Neural cell (in vitro differentiated cells): ENCODE results near the gene GATM. TPM values are rescaled to one million over a fixed set of nuclear protein-coding genes. Genes with fewer than 3 reads are reported as not detected.

Source experiments
- H2AFZ ChIP-seq: fragments of 200-600, 300-800 bp; sonication (generic), shearing (Covaris generic); 2 replicates; pipeline ENCODE4 v1.6.0; 2014; ENCODE audit warnings: low read depth, mild to moderate bottlenecking, antibody characterized with exemption, low read length, moderate library complexity
- H3F3A ChIP-seq: fragments of 200-600 bp; shearing (Covaris generic); 2 replicates; pipeline ENCODE4 v1.6.1; 2016; ENCODE audit warnings: mild to moderate bottlenecking, moderate library complexity, mixed read lengths, antibody characterized with exemption, low read length; ENCODE audit not compliant: insufficient read depth, poor library complexity, severe bottlenecking
- H3K27ac ChIP-seq: fragments of 200-600, 300-800 bp; sonication (generic), shearing (Covaris generic); 2 replicates; pipeline ENCODE4 v1.5.1; 2014; ENCODE audit warnings: mild to moderate bottlenecking, low read length, moderate library complexity
- H3K27me3 ChIP-seq: fragments of 300-800, 200-600 bp; sonication (generic), shearing (Covaris generic); 2 replicates; pipeline ENCODE4 v1.6.0; 2014; ENCODE audit warnings: mild to moderate bottlenecking, low read depth, low read length, moderate library complexity; ENCODE audit not compliant: insufficient read depth
- H3K36me3 ChIP-seq: fragments of 300-800, 200-600 bp; sonication (generic), shearing (Covaris generic); 2 replicates; pipeline ENCODE4 v1.5.1; 2014; ENCODE audit warnings: mild to moderate bottlenecking, antibody characterized with exemption, low read length, moderate library complexity; ENCODE audit not compliant: insufficient read depth
- H3K4me2 ChIP-seq: fragments of 300-800, 200-600 bp; sonication (generic), shearing (Covaris generic); 2 replicates; pipeline ENCODE4 v1.6.0; 2014; ENCODE audit warnings: mild to moderate bottlenecking, low read length
- H3K4me3 ChIP-seq: fragments of 300-800, 200-600 bp; sonication (generic), shearing (Covaris generic); 2 replicates; pipeline ENCODE4 v1.5.1; 2014; ENCODE audit warnings: mild to moderate bottlenecking, low read length, moderate library complexity
- H3K79me2 ChIP-seq: fragments of 200-600 bp; shearing (Covaris generic); replicated peaks from 2 replicates; pipeline ENCODE4 v1.6.0; 2014; ENCODE audit warnings: mild to moderate bottlenecking, low read length, moderate library complexity; ENCODE audit not compliant: insufficient read depth
- H3K9ac ChIP-seq: fragments of 300-800, 200-600 bp; sonication (generic), shearing (Covaris generic); 2 replicates; pipeline ENCODE4 v1.6.1; 2016; ENCODE audit warnings: mild to moderate bottlenecking, low read length, mixed read lengths
- H3K9me2 ChIP-seq: fragments of 200-600 bp; shearing (Covaris generic); 2 replicates; pipeline ENCODE4 v1.6.1; 2016; ENCODE audit warnings: mild to moderate bottlenecking, low read length, mixed read lengths; ENCODE audit not compliant: insufficient read depth
- H3K9me3 ChIP-seq: fragments of 200-600, 300-800 bp; sonication (generic), shearing (Covaris generic); 2 replicates; pipeline ENCODE4 v1.6.1; 2016; ENCODE audit warnings: mild to moderate bottlenecking, mixed run types, low read length, moderate library complexity, mixed read lengths
- H4K20me1 ChIP-seq: fragments of 200-600 bp; shearing (Covaris generic); 2 replicates; pipeline ENCODE4 v1.6.1; 2016; ENCODE audit warnings: mild to moderate bottlenecking, mixed run types; ENCODE audit not compliant: insufficient read depth
- EP300 ChIP-seq: fragments of 450-650 bp; conservative IDR thresholded peaks from 2 replicates; pipeline ENCODE4 v1.6.1; 2014; ENCODE audit warnings: antibody characterized with exemption, mild to moderate bottlenecking, moderate library complexity; ENCODE audit not compliant: poor library complexity, severe bottlenecking
- EZH2 ChIP-seq: fragments of 200-600, 300-800 bp; shearing (Covaris generic), sonication (generic); IDR thresholded peaks from 2 replicates; pipeline ENCODE4 v1.6.1; 2014; ENCODE audit warnings: antibody characterized with exemption, low read length, borderline replicate concordance, mild to moderate bottlenecking; ENCODE audit not compliant: insufficient read depth, poor library complexity, severe bottlenecking
- MXI1 ChIP-seq: fragments of 450-650 bp; conservative IDR thresholded peaks from 2 replicates; pipeline ENCODE4 v1.6.1; 2014; ENCODE audit warnings: antibody characterized with exemption, mild to moderate bottlenecking; ENCODE audit not compliant: poor library complexity, severe bottlenecking
- POLR2AphosphoS5 ChIP-seq: IDR thresholded peaks from 2 replicates; pipeline ENCODE4 v1.6.1; 2012
- RAD21 ChIP-seq: fragments of 450-650 bp; conservative IDR thresholded peaks from 2 replicates; pipeline ENCODE4 v1.6.1; 2014; ENCODE audit warnings: antibody characterized with exemption, mild to moderate bottlenecking, moderate library complexity
- SMC3 ChIP-seq: fragments of 450-650 bp; conservative IDR thresholded peaks from 2 replicates; pipeline ENCODE4 v1.6.1; 2014; ENCODE audit warnings: antibody characterized with exemption, mild to moderate bottlenecking, moderate library complexity; ENCODE audit not compliant: poor library complexity
- TAF1 ChIP-seq: IDR thresholded peaks from 2 replicates; pipeline ENCODE4 v1.6.1; 2012; ENCODE audit warnings: low read depth
- polyA plus RNA-seq: library from polyadenylated mRNA; depleted of rRNA; stranded (reverse); fragments of >200 nt; gene quantifications from 2 replicates; pipeline ENCODE4 v1.2.3, GENCODE V29; 2014
- TF ChIP-seq, protein P1 (sequence below): fragments of 450-650 bp; IDR thresholded peaks from 2 replicates; pipeline ENCODE4 v1.5.1; 2014; ENCODE audit warnings: antibody characterized with exemption, mild to moderate bottlenecking, moderate library complexity; ENCODE audit not compliant: poor library complexity, severe bottlenecking
- TF ChIP-seq, protein P2 (sequence below): IDR thresholded peaks from 2 replicates; pipeline ENCODE4 v1.6.1; 2012; ENCODE audit warnings: borderline replicate concordance

Gene GATM
- polyA plus RNA-seq, 1 donor from 2014 or later = 13.3 TPM

DNA sequence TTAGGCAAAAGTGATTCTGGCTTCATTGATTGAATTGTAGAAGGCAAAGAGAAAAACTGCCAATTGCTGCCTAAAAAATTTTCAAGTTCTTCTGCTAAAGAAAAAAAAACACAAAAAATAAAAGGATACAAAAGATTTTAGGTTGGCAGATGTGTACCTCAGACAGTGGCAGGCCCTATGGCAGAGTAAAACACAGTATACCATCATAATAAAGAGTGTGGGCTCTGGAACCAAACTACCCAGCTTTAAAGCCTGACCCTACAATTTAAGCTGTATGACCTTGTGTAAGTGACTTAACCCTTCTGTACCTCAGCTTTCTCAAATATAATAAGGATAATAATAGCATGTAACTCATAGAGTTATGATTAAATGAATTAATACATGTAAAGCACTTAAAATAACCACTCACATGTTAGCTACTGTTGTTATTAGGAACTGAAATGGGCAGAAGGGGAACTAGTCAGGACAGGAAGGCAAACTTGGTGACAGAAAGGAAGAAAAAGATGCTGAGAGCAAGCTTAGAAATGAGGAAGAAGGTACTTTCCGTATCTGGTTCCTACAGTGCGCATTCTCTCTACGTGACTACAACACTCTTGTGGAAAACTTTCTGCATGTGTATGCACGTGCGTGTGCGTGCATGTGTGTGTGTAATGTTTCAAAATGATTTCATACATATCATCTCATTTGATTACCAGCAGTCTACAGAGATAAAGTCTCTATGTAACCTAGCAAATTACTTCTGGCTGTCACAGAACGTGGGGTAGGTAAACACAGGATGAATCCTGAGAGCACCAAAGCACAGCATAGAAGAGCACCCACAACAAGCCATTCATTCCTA, 13.6 kb upstream of the GATM start:
- Histone ChIP-seq H3K79me2 (no peaks in the 10 kb centered on the region), H3K9me3 (no peaks in the 10 kb centered on the region), H3K27ac (no peak overlapping the region), H3K36me3 (no peaks in the 10 kb centered on the region), H3K4me3 (no peak overlapping the region), H3K4me2 (no peak overlapping the region), H3K27me3 (no peaks in the 10 kb centered on the region), H4K20me1 (no peaks in the 10 kb centered on the region), H3K9ac (no peak overlapping the region), H3F3A (no peaks in the 10 kb centered on the region), H3K9me2 (no peaks in the 10 kb centered on the region), H2AFZ (no peak overlapping the region)
- TF ChIP-seq POLR2AphosphoS5 (no peak), MXI1 (no peak), RAD21 (no peak), TAF1 (no peak), SMC3 (no peak), EP300 (no peak), EZH2 (no peak)
- TF ChIP-seq, protein P1, sequence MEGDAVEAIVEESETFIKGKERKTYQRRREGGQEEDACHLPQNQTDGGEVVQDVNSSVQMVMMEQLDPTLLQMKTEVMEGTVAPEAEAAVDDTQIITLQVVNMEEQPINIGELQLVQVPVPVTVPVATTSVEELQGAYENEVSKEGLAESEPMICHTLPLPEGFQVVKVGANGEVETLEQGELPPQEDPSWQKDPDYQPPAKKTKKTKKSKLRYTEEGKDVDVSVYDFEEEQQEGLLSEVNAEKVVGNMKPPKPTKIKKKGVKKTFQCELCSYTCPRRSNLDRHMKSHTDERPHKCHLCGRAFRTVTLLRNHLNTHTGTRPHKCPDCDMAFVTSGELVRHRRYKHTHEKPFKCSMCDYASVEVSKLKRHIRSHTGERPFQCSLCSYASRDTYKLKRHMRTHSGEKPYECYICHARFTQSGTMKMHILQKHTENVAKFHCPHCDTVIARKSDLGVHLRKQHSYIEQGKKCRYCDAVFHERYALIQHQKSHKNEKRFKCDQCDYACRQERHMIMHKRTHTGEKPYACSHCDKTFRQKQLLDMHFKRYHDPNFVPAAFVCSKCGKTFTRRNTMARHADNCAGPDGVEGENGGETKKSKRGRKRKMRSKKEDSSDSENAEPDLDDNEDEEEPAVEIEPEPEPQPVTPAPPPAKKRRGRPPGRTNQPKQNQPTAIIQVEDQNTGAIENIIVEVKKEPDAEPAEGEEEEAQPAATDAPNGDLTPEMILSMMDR = no peak
- TF ChIP-seq, protein P2, sequence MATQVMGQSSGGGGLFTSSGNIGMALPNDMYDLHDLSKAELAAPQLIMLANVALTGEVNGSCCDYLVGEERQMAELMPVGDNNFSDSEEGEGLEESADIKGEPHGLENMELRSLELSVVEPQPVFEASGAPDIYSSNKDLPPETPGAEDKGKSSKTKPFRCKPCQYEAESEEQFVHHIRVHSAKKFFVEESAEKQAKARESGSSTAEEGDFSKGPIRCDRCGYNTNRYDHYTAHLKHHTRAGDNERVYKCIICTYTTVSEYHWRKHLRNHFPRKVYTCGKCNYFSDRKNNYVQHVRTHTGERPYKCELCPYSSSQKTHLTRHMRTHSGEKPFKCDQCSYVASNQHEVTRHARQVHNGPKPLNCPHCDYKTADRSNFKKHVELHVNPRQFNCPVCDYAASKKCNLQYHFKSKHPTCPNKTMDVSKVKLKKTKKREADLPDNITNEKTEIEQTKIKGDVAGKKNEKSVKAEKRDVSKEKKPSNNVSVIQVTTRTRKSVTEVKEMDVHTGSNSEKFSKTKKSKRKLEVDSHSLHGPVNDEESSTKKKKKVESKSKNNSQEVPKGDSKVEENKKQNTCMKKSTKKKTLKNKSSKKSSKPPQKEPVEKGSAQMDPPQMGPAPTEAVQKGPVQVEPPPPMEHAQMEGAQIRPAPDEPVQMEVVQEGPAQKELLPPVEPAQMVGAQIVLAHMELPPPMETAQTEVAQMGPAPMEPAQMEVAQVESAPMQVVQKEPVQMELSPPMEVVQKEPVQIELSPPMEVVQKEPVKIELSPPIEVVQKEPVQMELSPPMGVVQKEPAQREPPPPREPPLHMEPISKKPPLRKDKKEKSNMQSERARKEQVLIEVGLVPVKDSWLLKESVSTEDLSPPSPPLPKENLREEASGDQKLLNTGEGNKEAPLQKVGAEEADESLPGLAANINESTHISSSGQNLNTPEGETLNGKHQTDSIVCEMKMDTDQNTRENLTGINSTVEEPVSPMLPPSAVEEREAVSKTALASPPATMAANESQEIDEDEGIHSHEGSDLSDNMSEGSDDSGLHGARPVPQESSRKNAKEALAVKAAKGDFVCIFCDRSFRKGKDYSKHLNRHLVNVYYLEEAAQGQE = no peak

DNA sequence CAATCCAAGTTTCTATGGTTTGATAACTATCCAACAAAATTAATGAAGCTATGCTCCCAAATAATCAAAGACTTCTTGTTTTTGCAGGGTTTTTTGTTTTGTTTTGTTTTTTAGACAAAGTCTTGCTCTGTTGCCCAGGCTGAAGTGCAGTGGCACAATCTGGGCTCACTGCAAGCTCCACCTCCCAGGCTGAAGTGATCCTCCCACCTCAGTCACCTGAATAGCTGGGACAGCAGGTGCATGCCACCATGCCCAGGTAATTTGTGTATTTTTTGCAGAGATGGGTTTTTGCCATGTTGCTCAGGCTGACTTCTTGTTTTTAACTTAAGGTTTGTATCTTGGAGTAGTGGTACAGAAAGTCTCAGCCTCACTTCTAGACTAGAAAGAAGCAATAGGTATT, 11.0 kb upstream of the GATM start:
- H3K27ac ChIP-seq = no peak overlapping the region
- H2AFZ ChIP-seq = no peak overlapping the region
- H3K9me2 ChIP-seq = no peaks in the 10 kb centered on the region
- no peak overlapping the region for H3K4me2 ChIP-seq
- H3K79me2 ChIP-seq = no peaks in the 10 kb centered on the region
- TF ChIP-seq EZH2 (no peak), EP300 (no peak), TAF1 (no peak), RAD21 (no peak), MXI1 (no peak), POLR2AphosphoS5 (no peak), SMC3 (no peak)
- TF ChIP-seq, protein P2 = no peak
- TF ChIP-seq, protein P1 = no peak
- H3K36me3 ChIP-seq = no peaks in the 10 kb centered on the region
- no peaks in the 10 kb centered on the region for H4K20me1 ChIP-seq
- H3F3A ChIP-seq = no peaks in the 10 kb centered on the region
- no peak overlapping the region for H3K4me3 ChIP-seq
- H3K9ac ChIP-seq = no peak overlapping the region
- H3K27me3 ChIP-seq = no peaks in the 10 kb centered on the region
- no peaks in the 10 kb centered on the region for H3K9me3 ChIP-seq
